Liver (tissue), 9 donors: ENCODE data around the gene CHI3L2. TPM values are rescaled to one million over a fixed set of nuclear protein-coding genes. Genes with fewer than 3 reads are reported as not detected.

ENCODE experiments used
- DNase-seq: peaks from one replicate; pipeline ENCODE4 v3.0.0-alpha.2; 2017; ENCODE audit warnings: low spot score
- H3K27ac ChIP-seq, 2 donors: one replicate each; pipeline ENCODE4 v1.7.0; 2013; ENCODE audit warnings: inconsistent platforms in 2 of 2, low read length in 2 of 2, control low read depth in 1 of 2, low read depth in 1 of 2, mild to moderate bottlenecking in 1 of 2
- H3K27me3 ChIP-seq, 4 donors: one replicate each; pipeline versions ENCODE4 v1.6.1 to v1.7.0; 2013; ENCODE audit warnings: low read length in 3 of 4, inconsistent platforms in 1 of 4, mild to moderate bottlenecking in 1 of 4, moderate library complexity in 1 of 4; ENCODE audit not compliant: control insufficient read depth in 4 of 4, insufficient read depth in 4 of 4
- H3K36me3 ChIP-seq, 4 donors: one replicate each; pipeline versions ENCODE4 v1.6.1 to v1.7.0; 2013; ENCODE audit warnings: low read length in 3 of 4, mild to moderate bottlenecking in 3 of 4, low read depth in 1 of 4, moderate library complexity in 1 of 4; ENCODE audit not compliant: control insufficient read depth in 4 of 4, insufficient read depth in 3 of 4
- H3K4me1 ChIP-seq, 4 donors: one replicate each; pipeline versions ENCODE4 v1.6.1 to v1.7.0; 2013; ENCODE audit warnings: low read length in 3 of 4, mild to moderate bottlenecking in 3 of 4, moderate library complexity in 1 of 4; ENCODE audit not compliant: control insufficient read depth in 4 of 4, insufficient read depth in 4 of 4
- H3K4me3 ChIP-seq, 3 donors: one replicate each; pipeline versions ENCODE4 v1.6.1 to v1.7.0; 2013; ENCODE audit warnings: low read length in 3 of 3, control low read depth in 1 of 3, low read depth in 1 of 3, mild to moderate bottlenecking in 1 of 3
- H3K9ac ChIP-seq, 2 donors: one replicate each; pipeline ENCODE4 v1.7.0; 2013; ENCODE audit warnings: low read length in 2 of 2, mild to moderate bottlenecking in 2 of 2, moderate library complexity in 2 of 2, control low read depth in 1 of 2, low read depth in 1 of 2
- H3K9me3 ChIP-seq, 4 donors: one replicate each; pipeline versions ENCODE4 v1.6.1 to v1.7.0; 2013; ENCODE audit warnings: low read length in 3 of 4; ENCODE audit not compliant: control insufficient read depth in 4 of 4
- ATF3 ChIP-seq: IDR thresholded peaks from 2 replicates; pipeline ENCODE4 v1.6.1; 2016; ENCODE audit warnings: antibody characterized with exemption
- CTCF ChIP-seq: fragments of 150-350 bp; IDR thresholded peaks from 2 replicates; pipeline ENCODE4 v1.5.1; 2017; ENCODE audit warnings: improper control_type of control experiment, low read depth, low read length; ENCODE audit not compliant: missing input control
- EGR1 ChIP-seq, 2 donors: IDR thresholded peaks; 2 replicates each; pipeline ENCODE4 v1.6.1; 2016 to 2018; ENCODE audit warnings: antibody characterized with exemption in 2 of 2, low read depth in 2 of 2
- FOXA1 ChIP-seq: IDR thresholded peaks from 2 replicates; pipeline ENCODE4 v1.6.1; 2016; ENCODE audit warnings: antibody characterized with exemption
- FOXA2 ChIP-seq: IDR thresholded peaks from 2 replicates; pipeline ENCODE4 v1.6.1; 2016; ENCODE audit warnings: antibody characterized with exemption
- GABPA ChIP-seq, 2 donors: IDR thresholded peaks in 1 of 2; conservative IDR thresholded peaks in 1 of 2; 2 replicates each; pipeline ENCODE4 v1.6.1; 2016; ENCODE audit warnings: antibody characterized with exemption in 2 of 2, mild to moderate bottlenecking in 1 of 2, moderate library complexity in 1 of 2
- HNF4A ChIP-seq, 2 donors: conservative IDR thresholded peaks; 2 replicates each; pipeline ENCODE4 v1.6.1; 2016; ENCODE audit warnings: antibody characterized with exemption in 2 of 2, mild to moderate bottlenecking in 2 of 2
- HNF4G ChIP-seq: IDR thresholded peaks from 2 replicates; pipeline ENCODE4 v1.6.1; 2016; ENCODE audit warnings: antibody characterized with exemption
- JUND ChIP-seq, 2 donors: IDR thresholded peaks; 2 replicates each; pipeline ENCODE4 v1.6.1; 2016; ENCODE audit warnings: antibody characterized with exemption in 2 of 2
- MAX ChIP-seq: IDR thresholded peaks from 2 replicates; pipeline ENCODE4 v1.6.1; 2016; ENCODE audit warnings: antibody characterized with exemption
- NR2F2 ChIP-seq: IDR thresholded peaks from 2 replicates; pipeline ENCODE4 v1.6.1; 2016; ENCODE audit warnings: antibody characterized with exemption
- RAD21 ChIP-seq, 2 donors: IDR thresholded peaks; 2 replicates each; pipeline ENCODE4 v1.6.1; 2016; ENCODE audit warnings: antibody characterized with exemption in 2 of 2, mild to moderate bottlenecking in 2 of 2
- REST ChIP-seq: IDR thresholded peaks from 2 replicates; pipeline ENCODE4 v1.6.1; 2016; ENCODE audit warnings: antibody characterized with exemption, mild to moderate bottlenecking
- RXRA ChIP-seq, 2 donors: IDR thresholded peaks; 2 replicates each; pipeline ENCODE4 v1.6.1; 2017 to 2018; ENCODE audit warnings: antibody characterized with exemption in 2 of 2, mild to moderate bottlenecking in 1 of 2
- SP1 ChIP-seq: IDR thresholded peaks from 2 replicates; pipeline ENCODE4 v1.6.1; 2018; ENCODE audit warnings: antibody characterized with exemption, mild to moderate bottlenecking
- TAF1 ChIP-seq: conservative IDR thresholded peaks from 2 replicates; pipeline ENCODE4 v1.6.1; 2016; ENCODE audit warnings: antibody characterized with exemption, mild to moderate bottlenecking
- YY1 ChIP-seq: IDR thresholded peaks from 2 replicates; pipeline ENCODE4 v1.6.1; 2016; ENCODE audit warnings: antibody characterized with exemption, mild to moderate bottlenecking
- ZBTB33 ChIP-seq: IDR thresholded peaks from 2 replicates; pipeline ENCODE4 v1.6.1; 2016; ENCODE audit warnings: antibody characterized with exemption
- WGBS: extraction: QIAGEN DNeasy Blood & Tissue Kit; methylation state at CpG from one replicate; pipeline ENCODE4 v1.1.7; 2013; 5-methylcytosine and 5-hydroxymethylcytosine counted together
- polyA plus RNA-seq, 2 donors: library from polyadenylated mRNA; stranded (reverse) in 1 of 2; unstranded in 1 of 2; fragments of 200-250 nt in 1 of 2; fragments of >200 nt in 1 of 2; fragmentation: Nextera tagmentation in 1 of 2; extraction: Ambion mirVana in 1 of 2; gene quantifications; one replicate each; pipeline versions ENCODE4 v1.2.1 to v1.2.3, GENCODE V29; 2013 to 2015
- total RNA-seq, 2 donors: library from RNA; depleted of rRNA; stranded (reverse); fragments of >200 nt; gene quantifications; one replicate each; pipeline ENCODE4 v1.2.3, GENCODE V29; 2014
- donor health status: healthy.
- donor health status: healthy.
- donor health status: healthy.
- donor health status: healthy.
- donor health status: healthy.

Gene CHI3L2
- total RNA-seq, result under 1 TPM; 0.23 to 0.25 TPM
- under 1 TPM; 0.07 to 0.32 TPM for polyA plus RNA-seq

GRCh38 chr1:111227434-111227833 lies at the start of gene CHI3L2:
Gene CHI3L2, plus strand, starts transcription at chr1:111227713. Its CDS starts 17 bp downstream, at chr1:111227730.
- 73% methylated on average over 3 of the region's 3 CpGs for WGBS
- DNase-seq, result no peak
- Histone ChIP-seq H3K27me3 (no peaks in the 10 kb centered on the region), H3K36me3 (no peaks in the 10 kb centered on the region), H3K9me3 (no peaks in the 10 kb centered on the region), H3K9ac (no peak within 1 kb of the TSS), H3K27ac (no peak within 1 kb of the TSS), H3K4me1 (peaks cover 0 to 4% (median 1%) of the 10 kb centered on the region in 4 donors), H3K4me3 (no peak within 1 kb of the TSS)
- TF ChIP-seq RXRA (IDR thresholded peaks at IDR 0.05), result no peak
- no peak for TF ChIP-seq REST
- no peak for TF ChIP-seq JUND (IDR thresholded peaks at IDR 0.05)
- TF ChIP-seq FOXA2, result no peak
- no peak for TF ChIP-seq GABPA (IDR thresholded peaks at IDR 0.05 in 1 of 2, conservative IDR thresholded peaks at IDR 0.05 in 1 of 2)
- no peak for TF ChIP-seq TAF1
- no peak for TF ChIP-seq CTCF
- no peak for TF ChIP-seq SP1
- TF ChIP-seq ATF3, result no peak
- TF ChIP-seq HNF4G, result no peak
- no peak for TF ChIP-seq ZBTB33
- TF ChIP-seq EGR1 (IDR thresholded peaks at IDR 0.05; ENCODE audit: low read depth in 2 of 2), result no peak
- TF ChIP-seq MAX, result no peak
- TF ChIP-seq HNF4A (conservative IDR thresholded peaks at IDR 0.05), result no peak
- TF ChIP-seq FOXA1, result no peak
- no peak for TF ChIP-seq RAD21 (IDR thresholded peaks at IDR 0.05)
- no peak for TF ChIP-seq YY1
- TF ChIP-seq NR2F2, result no peak
